Measurements from ENCODE around the gene E2F3. TPM values are rescaled to one million over a fixed set of nuclear protein-coding genes. Genes with fewer than 3 reads are reported as not detected.

The E2F3 gene
- total RNA-seq, 1 experiment from 2014 or later = 27.1 TPM

GRCh38 chr6:20472748-20473147 is 71.1 kb downstream of the E2F3 start:
- Histone ChIP-seq H3K79me2 (ENCODE audit: insufficient read depth, low read length) (peaks cover 90% of the 10 kb centered on the region), H3K4me1 (ENCODE audit: control insufficient read depth in 1 of 2, insufficient read depth in 2 of 2, low read length in 2 of 2) (no peaks in the 10 kb centered on the region), H3K9me3 (ENCODE audit: control insufficient read depth in 1 of 2, insufficient read depth in 1 of 2, low read depth in 1 of 2, low read length in 2 of 2) (no peaks in the 10 kb centered on the region), H3K36me3 (ENCODE audit: control insufficient read depth in 1 of 2, insufficient read depth in 2 of 2, low read length in 2 of 2) (no peaks in the 10 kb centered on the region), H4K20me1 (ENCODE audit: insufficient read depth) (peaks cover 18% of the 10 kb centered on the region), H3K4me3 (replicated peaks in 1 of 2; ENCODE audit: low read depth in 1 of 2, low read length in 2 of 2) (no peak overlapping the region), H3K4me2 (ENCODE audit: low read length) (no peak overlapping the region), H3K27me3 (ENCODE audit: insufficient read depth, low read length) (no peaks in the 10 kb centered on the region), H2AFZ (ENCODE audit: low read depth, low read length, poor library complexity, severe bottlenecking) (no peak overlapping the region), H3K9me2 (ENCODE audit: insufficient read depth) (no peaks in the 10 kb centered on the region), H3K27ac (ENCODE audit: low read depth, low read length) (no peak overlapping the region), H3K9ac (ENCODE audit: low read length) (no peak overlapping the region)
- ATAC-seq = no peak
- intact Hi-C loops (cut with micrococcal nuclease) = no loop called here
- TF ChIP-seq EGR1 (IDR thresholded peaks at IDR 0.05; ENCODE audit: low read depth) (no peak), ZNF274 (IDR thresholded peaks at IDR 0.05; ENCODE audit: low read depth, low read length) (no peak), YY1 (IDR thresholded peaks at IDR 0.05; ENCODE audit: extremely low read depth, insufficient replicate concordance, low read depth, low read length) (no peak), FOSL1 (IDR thresholded peaks at IDR 0.05; ENCODE audit: low read depth) (no peak), ZBTB33 (IDR thresholded peaks at IDR 0.05; ENCODE audit: extremely low read depth, insufficient replicate concordance, low read length) (no peak)
- POLR2A ChIA-PET = interaction anchor here (1.5 kb wide), 1 partner anchor 68 kb away, joined by 3 read pairs; no protein-coding TSS in a partner anchor
- DNase-seq (ENCODE audit: low read depth, low spot score) = no peak
- CTCF ChIA-PET = no interaction called here
- RAD21 ChIA-PET (ENCODE audit: low non-redundant PET in 1 of 2, low total read pairs in 2 of 2, uncharacterized antibody in 2 of 2, unreplicated experiment in 2 of 2) = no interaction called here
- no TSS peak for BruUV-seq (replicated peaks)

- POLR2A ChIA-PET = interaction anchor here (1.5 kb wide), 1 partner anchor 69 kb away, joined by 3 read pairs; no protein-coding TSS in a partner anchor
- H4K20me1 ChIP-seq (ENCODE audit: insufficient read depth) = peaks cover 18% of the 10 kb centered on the region
- no TSS peak for BruUV-seq (replicated peaks)
- intact Hi-C loops (cut with micrococcal nuclease) = no loop called here
- no peak overlapping the region for H3K4me2 ChIP-seq (ENCODE audit: low read length)
- H3K9me2 ChIP-seq (ENCODE audit: insufficient read depth) = no peaks in the 10 kb centered on the region
- DNase-seq (ENCODE audit: low read depth, low spot score) (no peak), ATAC-seq (no peak)
- H3K4me1 ChIP-seq (ENCODE audit: control insufficient read depth in 1 of 2, insufficient read depth in 2 of 2, low read length in 2 of 2) = no peaks in the 10 kb centered on the region
- H2AFZ ChIP-seq (ENCODE audit: low read depth, low read length, poor library complexity, severe bottlenecking) = no peak overlapping the region
- no peaks in the 10 kb centered on the region for H3K9me3 ChIP-seq (ENCODE audit: control insufficient read depth in 1 of 2, insufficient read depth in 1 of 2, low read depth in 1 of 2, low read length in 2 of 2)
- H3K27ac ChIP-seq (ENCODE audit: low read depth, low read length) = no peak overlapping the region
- H3K36me3 ChIP-seq (ENCODE audit: control insufficient read depth in 1 of 2, insufficient read depth in 2 of 2, low read length in 2 of 2) = no peaks in the 10 kb centered on the region
- H3K79me2 ChIP-seq (ENCODE audit: insufficient read depth, low read length) = peaks cover 83% of the 10 kb centered on the region
- CTCF ChIA-PET = no interaction called here
- no peak overlapping the region for H3K9ac ChIP-seq (ENCODE audit: low read length)
- no peaks in the 10 kb centered on the region for H3K27me3 ChIP-seq (ENCODE audit: insufficient read depth, low read length)
- H3K4me3 ChIP-seq (replicated peaks in 1 of 2; ENCODE audit: low read depth in 1 of 2, low read length in 2 of 2) = no peak overlapping the region
- RAD21 ChIA-PET (ENCODE audit: low non-redundant PET in 1 of 2, low total read pairs in 2 of 2, uncharacterized antibody in 2 of 2, unreplicated experiment in 2 of 2) = interaction anchor here in 1 of 2 experiments (0.6 kb wide), 1 partner anchor 305 kb away, joined by 3 read pairs; no protein-coding TSS in a partner anchor
- no peak for TF ChIP-seq ZFX (IDR thresholded peaks at IDR 0.05)
- TF ChIP-seq POLR2AphosphoS5 (IDR thresholded peaks at IDR 0.05; ENCODE audit: low read depth, low read length) = no peak
- no peak for TF ChIP-seq JUND (IDR thresholded peaks at IDR 0.05)
- no peak for TF ChIP-seq SIN3A (IDR thresholded peaks at IDR 0.05; ENCODE audit: low read depth)
- TF ChIP-seq SRF (IDR thresholded peaks at IDR 0.05; ENCODE audit: low read depth) = no peak
- no peak for TF ChIP-seq ZNF274 (IDR thresholded peaks at IDR 0.05; ENCODE audit: low read depth, low read length)
- TF ChIP-seq CEBPB (IDR thresholded peaks at IDR 0.05; ENCODE audit: low read depth) = no peak
- no peak for TF ChIP-seq POLR2A (IDR thresholded peaks at IDR 0.05; ENCODE audit: borderline replicate concordance, extremely low read depth, insufficient read depth, insufficient read length)
- no peak for TF ChIP-seq YY1 (IDR thresholded peaks at IDR 0.05; ENCODE audit: extremely low read depth, insufficient replicate concordance, low read depth, low read length)
- TF ChIP-seq REST (IDR thresholded peaks at IDR 0.05; ENCODE audit: low read depth) = no peak
- TF ChIP-seq, protein P1, sequence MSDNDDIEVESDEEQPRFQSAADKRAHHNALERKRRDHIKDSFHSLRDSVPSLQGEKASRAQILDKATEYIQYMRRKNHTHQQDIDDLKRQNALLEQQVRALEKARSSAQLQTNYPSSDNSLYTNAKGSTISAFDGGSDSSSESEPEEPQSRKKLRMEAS (IDR thresholded peaks at IDR 0.05) = no peak
- TF ChIP-seq RAD21 (IDR thresholded peaks at IDR 0.05; ENCODE audit: low read depth) = no peak
Observed at GRCh38 chr6:20473518-20473917, 71.8 kb downstream of the E2F3 start.
